ENCODE results near the gene FBN1.

The FBN1 gene

GRCh38 chr15:48671103-48672022, 25.9 kb upstream of the FBN1 start:
- H3K4me3 ChIP-seq (ENCODE audit: low read length): no peak overlapping the region
- TF ChIP-seq ZNF274 (IDR thresholded peaks at IDR 0.05; ENCODE audit: low read depth, low read length): no peak

GRCh38 chr15:48667701-48668100, 22.2 kb upstream of the FBN1 start:
- H3K4me3 ChIP-seq (ENCODE audit: low read length): no peak overlapping the region
- no peak for TF ChIP-seq ZNF274 (IDR thresholded peaks at IDR 0.05; ENCODE audit: low read depth, low read length)

GRCh38 chr15:48664436-48664835, 18.9 kb upstream of the FBN1 start:
- H3K4me3 ChIP-seq (ENCODE audit: low read length): no peak overlapping the region
- no peak for TF ChIP-seq ZNF274 (IDR thresholded peaks at IDR 0.05; ENCODE audit: low read depth, low read length)

GRCh38 chr15:48657950-48658591, 12.6 kb upstream of the FBN1 start:
- H3K4me3 ChIP-seq (ENCODE audit: low read length): no peak overlapping the region
- TF ChIP-seq ZNF274 (IDR thresholded peaks at IDR 0.05; ENCODE audit: low read depth, low read length): no peak

GRCh38 chr15:48654801-48655200, 9.3 kb upstream of the FBN1 start:
- no peak overlapping the region for H3K4me3 ChIP-seq (ENCODE audit: low read length)
- TF ChIP-seq ZNF274 (IDR thresholded peaks at IDR 0.05; ENCODE audit: low read depth, low read length): no peak

- H3K4me3 ChIP-seq (ENCODE audit: low read length): no peak overlapping the region
- no peak for TF ChIP-seq ZNF274 (IDR thresholded peaks at IDR 0.05; ENCODE audit: low read depth, low read length)
These were observed 8.6 kb upstream of the FBN1 start for GRCh38 chr15:48653913-48654670.

GRCh38 chr15:48653216-48653615, 7.7 kb upstream of the FBN1 start:
- H3K4me3 ChIP-seq (ENCODE audit: low read length): no peak overlapping the region
- no peak for TF ChIP-seq ZNF274 (IDR thresholded peaks at IDR 0.05; ENCODE audit: low read depth, low read length)

- H3K4me3 ChIP-seq (ENCODE audit: low read length): no peak overlapping the region
- no peak for TF ChIP-seq ZNF274 (IDR thresholded peaks at IDR 0.05; ENCODE audit: low read depth, low read length)
These were observed 7.1 kb upstream of the FBN1 start for GRCh38 chr15:48652510-48653076.

- TF ChIP-seq ZNF274 (IDR thresholded peaks at IDR 0.05; ENCODE audit: low read depth, low read length): no peak
- H3K4me3 ChIP-seq (ENCODE audit: low read length): no peak overlapping the region
These were observed 5.4 kb upstream of the FBN1 start for GRCh38 chr15:48650931-48651330.

- no peak for TF ChIP-seq ZNF274 (IDR thresholded peaks at IDR 0.05; ENCODE audit: low read depth, low read length)
- H3K4me3 ChIP-seq (ENCODE audit: low read length): no peak overlapping the region
These were observed 2.5 kb upstream of the FBN1 start for GRCh38 chr15:48647962-48648361.

GRCh38 chr15:48646331-48646730, 822 bp upstream of the FBN1 start:
- no peak for TF ChIP-seq ZNF274 (IDR thresholded peaks at IDR 0.05; ENCODE audit: low read depth, low read length)
- peak overlapping the region; percentile 81; the same call in 1 of the 2 replicates for H3K4me3 ChIP-seq (ENCODE audit: low read length)

- no peak for TF ChIP-seq ZNF274 (IDR thresholded peaks at IDR 0.05; ENCODE audit: low read depth, low read length)
- H3K4me3 ChIP-seq (ENCODE audit: low read length): peak overlapping the region; percentile 81
These were observed 517 bp downstream of the FBN1 start for GRCh38 chr15:48644827-48645557.

- TF ChIP-seq ZNF274 (IDR thresholded peaks at IDR 0.05; ENCODE audit: low read depth, low read length): no peak
- peak overlapping the region; percentile 81 for H3K4me3 ChIP-seq (ENCODE audit: low read length)
These were observed 1.1 kb downstream of the FBN1 start for GRCh38 chr15:48644467-48644826.
